Measurements from ENCODE around the gene KASH5.

- no peak for TF ChIP-seq CTCF (IDR thresholded peaks at IDR 0.05)
- no peak for TF ChIP-seq POLR2A (IDR thresholded peaks at IDR 0.05)
These were observed 60.4 kb downstream of the KASH5 start for GRCh38 chr19:49448432-49448786.
